Keratinocyte (primary cell): Measurements from ENCODE around the gene TEX261. TPM values are rescaled to one million over a fixed set of nuclear protein-coding genes. Genes with fewer than 3 reads are reported as not detected.

ENCODE experiments used
- DNase-seq: peaks from one replicate; pipeline ENCODE4 v3.0.0-alpha.2; 2011; ENCODE audit warnings: low read depth, missing footprints, low spot score
- FAIRE-seq: peaks from 2 replicates; lab custom pipeline; 2011; peaks lifted over from hg19 to GRCh38; lab: Jason Lieb, UNC
- H2AFZ ChIP-seq: 2 replicates; pipeline ENCODE4 v1.6.0; 2012; ENCODE audit warnings: low read length, control low read depth, inconsistent platforms; ENCODE audit not compliant: control insufficient read depth
- H3K27ac ChIP-seq: 2 replicates; pipeline ENCODE4 v1.5.1; 2011; ENCODE audit warnings: low read length; ENCODE audit not compliant: control insufficient read depth, insufficient read depth
- H3K27me3 ChIP-seq: 3 replicates; pipeline ENCODE4 v1.6.0; 2011; ENCODE audit warnings: low read length; ENCODE audit not compliant: control insufficient read depth, insufficient read depth; ENCODE audit errors: extremely low read depth
- H3K36me3 ChIP-seq, 2 experiments: 2 replicates in 1 of 2; 3 replicates in 1 of 2; pipeline ENCODE4 v1.5.1; 2011; ENCODE audit warnings: low read length in 2 of 2, mild to moderate bottlenecking in 1 of 2; ENCODE audit not compliant: control insufficient read depth in 2 of 2, insufficient read depth in 2 of 2; ENCODE audit errors: extremely low read depth in 1 of 2
- H3K4me1 ChIP-seq: 3 replicates; pipeline ENCODE4 v1.5.1; 2011; ENCODE audit warnings: low read length; ENCODE audit not compliant: control insufficient read depth, insufficient read depth; ENCODE audit errors: extremely low read depth
- H3K4me2 ChIP-seq: 3 replicates; pipeline ENCODE4 v1.6.0; 2011; ENCODE audit warnings: low read depth, low read length; ENCODE audit not compliant: control insufficient read depth, insufficient read depth; ENCODE audit errors: extremely low read depth
- H3K4me3 ChIP-seq, 3 experiments: fragments of 200-600 bp in 1 of 3; sonication (generic) in 1 of 3; 2 replicates in 2 of 3; 3 replicates in 1 of 3; pipeline ENCODE4 v1.5.1; 2011 to 2016; ENCODE audit warnings: low read length in 3 of 3, mild to moderate bottlenecking in 3 of 3, control low read depth in 2 of 3, inconsistent platforms in 1 of 3, low read depth in 1 of 3, mixed read lengths in 1 of 3, mixed run types in 1 of 3, moderate library complexity in 1 of 3; ENCODE audit not compliant: control insufficient read depth in 2 of 3, insufficient read depth in 2 of 3; ENCODE audit errors: extremely low read depth in 1 of 3
- H3K79me2 ChIP-seq: 2 replicates; pipeline ENCODE4 v1.6.0; 2012; ENCODE audit warnings: low read length; ENCODE audit not compliant: control insufficient read depth, insufficient read depth
- H3K9ac ChIP-seq: 3 replicates; pipeline ENCODE4 v1.6.0; 2011; ENCODE audit warnings: low read length; ENCODE audit not compliant: control insufficient read depth, insufficient read depth; ENCODE audit errors: extremely low read depth
- H3K9me1 ChIP-seq: 3 replicates; pipeline ENCODE4 v1.6.0; 2011; ENCODE audit warnings: low read length; ENCODE audit not compliant: control insufficient read depth, insufficient read depth; ENCODE audit errors: extremely low read depth
- H3K9me3 ChIP-seq: 2 replicates; pipeline ENCODE4 v1.5.1; 2012; ENCODE audit warnings: low read depth, low read length; ENCODE audit not compliant: control insufficient read depth
- H4K20me1 ChIP-seq: 3 replicates; pipeline ENCODE4 v1.6.0; 2011; ENCODE audit warnings: low read length; ENCODE audit not compliant: control insufficient read depth, insufficient read depth; ENCODE audit errors: extremely low read depth
- CTCF ChIP-seq, 3 experiments: IDR thresholded peaks in 1 of 3; conservative IDR thresholded peaks in 1 of 3; optimal IDR thresholded peaks in 1 of 3; 2 replicates in 2 of 3; 3 replicates in 1 of 3; pipeline versions ENCODE3 to v1.5.1; 2011; ENCODE audit warnings: low read length in 3 of 3, mild to moderate bottlenecking in 3 of 3, moderate library complexity in 2 of 3, control low read depth in 1 of 3, inconsistent platforms in 1 of 3; ENCODE audit not compliant: insufficient read depth in 2 of 3; ENCODE audit errors: extremely low read depth in 1 of 3
- EZH2 ChIP-seq: IDR thresholded peaks from one replicate; pipeline ENCODE4 v1.6.1; 2012; ENCODE audit warnings: inconsistent platforms, mild to moderate bottlenecking, low read length, moderate library complexity
- dilution Hi-C: fragments of 300-500 bp; cut with MboI; formaldehyde crosslinking; loops from one replicate; pipeline ENCODE4 v1.7.0; 2020; ENCODE audit warnings: low sequenced_read_pairs; ENCODE audit not compliant: extremely low pct_ligation_motif_present
- polyA plus RNA-seq, 5 experiments: library from polyadenylated mRNA; depleted of rRNA in 3 of 5; stranded (reverse) in 3 of 5; stranded (forward) in 1 of 5; unstranded in 1 of 5; fragments of >200 nt; gene quantifications; 1 replicate in 1 of 5; 2 replicates in 3 of 5; 3 replicates in 1 of 5; pipeline versions ENCODE4 v1.2.1 to v1.2.3, GENCODE V29; 2011 to 2012; ENCODE audit warnings: missing spikeins in 2 of 5, low read depth in 1 of 5, low replicate concordance in 1 of 5

Gene TEX261
- polyA plus RNA-seq, 1 donor (not counting 4 experiments of a cell fraction or from before 2014, with no cell fraction given), result 78.8 TPM

GRCh38 chr2:71004857-71005256 lies 10.2 kb upstream of the TEX261 start:
- no peaks in the 10 kb centered on the region for H3K79me2 ChIP-seq
- H3K27me3 ChIP-seq, result peaks cover 3% of the 10 kb centered on the region
- H3K4me1 ChIP-seq, result peaks cover 3% of the 10 kb centered on the region
- H3K4me3 ChIP-seq, result no peak overlapping the region
- H2AFZ ChIP-seq, result no peak overlapping the region
- no peaks in the 10 kb centered on the region for H3K36me3 ChIP-seq
- dilution Hi-C loops, result no loop called here
- no peak overlapping the region for H3K27ac ChIP-seq
- no peak overlapping the region for H3K4me2 ChIP-seq
- FAIRE-seq, result no peak
- no peaks in the 10 kb centered on the region for H4K20me1 ChIP-seq
- DNase-seq, result no peak
- no peak for TF ChIP-seq EZH2
- no peak for TF ChIP-seq CTCF (optimal IDR thresholded peaks at IDR 0.05 in 1 of 3, IDR thresholded peaks at IDR 0.05 in 1 of 3, conservative IDR thresholded peaks at IDR 0.05 in 1 of 3; ENCODE audit: extremely low read depth in 1 of 3, insufficient read depth in 2 of 3, low read length in 3 of 3)
- H3K9me3 ChIP-seq, result no peaks in the 10 kb centered on the region
- H3K9me1 ChIP-seq, result no peaks in the 10 kb centered on the region
- no peak overlapping the region for H3K9ac ChIP-seq

- DNase-seq (no peak), FAIRE-seq (no peak)
- H4K20me1 ChIP-seq, result no peaks in the 10 kb centered on the region
- no peak overlapping the region for H3K4me3 ChIP-seq
- H3K36me3 ChIP-seq, result no peaks in the 10 kb centered on the region
- H3K4me2 ChIP-seq, result no peak overlapping the region
- no peaks in the 10 kb centered on the region for H3K9me1 ChIP-seq
- TF ChIP-seq EZH2 (no peak), CTCF (optimal IDR thresholded peaks at IDR 0.05 in 1 of 3, IDR thresholded peaks at IDR 0.05 in 1 of 3, conservative IDR thresholded peaks at IDR 0.05 in 1 of 3; ENCODE audit: extremely low read depth in 1 of 3, insufficient read depth in 2 of 3, low read length in 3 of 3) (no peak)
- H3K9ac ChIP-seq, result no peak overlapping the region
- no peaks in the 10 kb centered on the region for H3K79me2 ChIP-seq
- dilution Hi-C loops, result no loop called here
- no peak overlapping the region for H3K27ac ChIP-seq
- H2AFZ ChIP-seq, result no peak overlapping the region
- peaks cover 3% of the 10 kb centered on the region for H3K27me3 ChIP-seq
- H3K9me3 ChIP-seq, result no peaks in the 10 kb centered on the region
- H3K4me1 ChIP-seq, result peaks cover 3% of the 10 kb centered on the region
Measured at GRCh38 chr2:71003966-71004755, 9.5 kb upstream of the TEX261 start.
